ENCODE data around the gene TPD52L1. TPM values are rescaled to one million over a fixed set of nuclear protein-coding genes. Genes with fewer than 3 reads are reported as not detected.
"Not testable (repeated sequence)": the region's sequence is repeated elsewhere in the genome, so short reads cannot be mapped to it uniquely, and the experiment has no call there.

TPD52L1 gene
- total RNA-seq, 1 donor from 2014 or later = 15.6 TPM

- no peak for DNase-seq
Observed at GRCh38 chr6:125142618-125143017, 11.0 kb upstream of the TPD52L1 start.

- no peak for DNase-seq
Observed at GRCh38 chr6:125144822-125145221, 8.8 kb upstream of the TPD52L1 start.

- no peak for DNase-seq
Observed at GRCh38 chr6:125149256-125150144, 4.1 kb upstream of the TPD52L1 start.

GRCh38 chr6:125151700-125152099 is 1.9 kb upstream of the TPD52L1 start:
- no peak for DNase-seq

GRCh38 chr6:125154118-125154760 is 666 bp downstream of the TPD52L1 start:
- no peak for DNase-seq

- no peak for DNase-seq
Observed at GRCh38 chr6:125154761-125155135, 1.2 kb downstream of the TPD52L1 start.

GRCh38 chr6:125155344-125155743 is 1.8 kb downstream of the TPD52L1 start:
- DNase-seq = no peak

- no peak for DNase-seq
Observed at GRCh38 chr6:125156496-125156895, 2.9 kb downstream of the TPD52L1 start.

GRCh38 chr6:125157280-125157679 is 3.7 kb downstream of the TPD52L1 start:
- no peak for DNase-seq

GRCh38 chr6:125157725-125158124 is 4.2 kb downstream of the TPD52L1 start:
- DNase-seq = no peak

GRCh38 chr6:125163339-125163738 is 9.8 kb downstream of the TPD52L1 start:
- not testable (repeated sequence) for DNase-seq

GRCh38 chr6:125163811-125164210 is 10.2 kb downstream of the TPD52L1 start:
- no peak for DNase-seq

GRCh38 chr6:125164696-125165095 is 11.1 kb downstream of the TPD52L1 start:
- no peak for DNase-seq

GRCh38 chr6:125165256-125165655 is 11.7 kb downstream of the TPD52L1 start:
- DNase-seq = no peak

- no peak for DNase-seq
Observed at GRCh38 chr6:125165776-125166175, 12.2 kb downstream of the TPD52L1 start.

GRCh38 chr6:125166711-125167110 is 13.1 kb downstream of the TPD52L1 start:
- no peak for DNase-seq

GRCh38 chr6:125167579-125167978 is 14.0 kb downstream of the TPD52L1 start:
- DNase-seq = no peak

- no peak for DNase-seq
Observed at GRCh38 chr6:125169058-125169457, 15.5 kb downstream of the TPD52L1 start.

GRCh38 chr6:125169522-125169921 is 15.9 kb downstream of the TPD52L1 start:
- no peak for DNase-seq

- DNase-seq = no peak
Observed at GRCh38 chr6:125170376-125170775, 16.8 kb downstream of the TPD52L1 start.

- no peak for DNase-seq
Observed at GRCh38 chr6:125173341-125174095, 19.9 kb downstream of the TPD52L1 start.

GRCh38 chr6:125174626-125175025 is 21.1 kb downstream of the TPD52L1 start:
- no peak for DNase-seq

GRCh38 chr6:125175466-125176048 is 22.0 kb downstream of the TPD52L1 start:
- DNase-seq = no peak
